NCI-H446 treated with DMSO at 0.1 percent for 48 hours (cell line): Measurements from ENCODE around the gene PSMA6.
"Not testable (repeated sequence)": the region's sequence is repeated elsewhere in the genome, so short reads cannot be mapped to it uniquely, and the experiment has no call there.

Source experiments
- DNase-seq: peaks from one replicate; lab custom pipeline; 2025; lab: John Stamatoyannopoulos, UW

Gene PSMA6

DNA sequence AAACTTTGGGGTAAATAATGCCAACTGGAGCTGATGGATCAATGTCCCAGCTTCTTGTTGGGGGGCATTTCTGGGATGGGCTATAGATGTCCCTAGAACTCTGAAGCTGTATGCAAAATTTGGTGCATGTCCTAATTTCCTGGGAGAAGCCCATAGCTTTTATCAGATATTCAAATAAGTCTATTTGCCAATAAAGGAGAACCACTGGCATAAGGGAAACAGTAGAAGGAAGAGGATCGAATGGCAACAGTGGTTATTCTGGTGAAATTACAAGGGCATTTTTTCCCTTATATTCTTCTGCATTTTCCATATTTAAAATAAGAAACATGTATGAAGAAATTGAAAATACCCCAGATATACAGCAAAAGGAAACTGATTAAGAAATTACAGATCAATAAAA is 34.2 kb downstream of the PSMA6 start:
- no peak for DNase-seq

GRCh38 chr14:35331605-35332516 is 39.7 kb downstream of the PSMA6 start:
- no peak for DNase-seq

GRCh38 chr14:35332517-35333263 is 40.5 kb downstream of the PSMA6 start:
- DNase-seq: no peak

DNA sequence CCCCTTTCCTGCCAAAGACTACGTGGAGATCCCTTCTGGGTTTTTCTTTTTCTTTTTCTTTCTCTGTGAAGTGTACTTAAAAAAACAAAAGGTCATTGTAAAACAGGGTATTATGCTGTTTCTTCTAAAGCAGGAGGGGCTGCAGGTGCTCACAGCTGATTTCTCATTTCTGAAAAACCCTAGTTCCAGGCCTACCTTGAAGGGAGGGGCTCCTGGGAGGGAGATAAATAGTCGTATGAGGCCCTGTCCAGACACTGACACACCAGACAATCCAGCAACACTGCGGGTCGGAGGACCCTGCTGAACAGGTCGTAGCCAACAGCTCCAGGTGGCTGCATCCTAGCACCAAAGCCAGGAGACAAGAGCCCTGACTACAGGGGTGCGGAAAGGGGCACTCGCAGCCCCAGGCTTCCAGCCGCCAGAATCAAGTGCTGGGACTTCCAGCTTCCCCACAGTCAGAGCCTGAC is 41.1 kb downstream of the PSMA6 start:
- DNase-seq: no peak

DNA sequence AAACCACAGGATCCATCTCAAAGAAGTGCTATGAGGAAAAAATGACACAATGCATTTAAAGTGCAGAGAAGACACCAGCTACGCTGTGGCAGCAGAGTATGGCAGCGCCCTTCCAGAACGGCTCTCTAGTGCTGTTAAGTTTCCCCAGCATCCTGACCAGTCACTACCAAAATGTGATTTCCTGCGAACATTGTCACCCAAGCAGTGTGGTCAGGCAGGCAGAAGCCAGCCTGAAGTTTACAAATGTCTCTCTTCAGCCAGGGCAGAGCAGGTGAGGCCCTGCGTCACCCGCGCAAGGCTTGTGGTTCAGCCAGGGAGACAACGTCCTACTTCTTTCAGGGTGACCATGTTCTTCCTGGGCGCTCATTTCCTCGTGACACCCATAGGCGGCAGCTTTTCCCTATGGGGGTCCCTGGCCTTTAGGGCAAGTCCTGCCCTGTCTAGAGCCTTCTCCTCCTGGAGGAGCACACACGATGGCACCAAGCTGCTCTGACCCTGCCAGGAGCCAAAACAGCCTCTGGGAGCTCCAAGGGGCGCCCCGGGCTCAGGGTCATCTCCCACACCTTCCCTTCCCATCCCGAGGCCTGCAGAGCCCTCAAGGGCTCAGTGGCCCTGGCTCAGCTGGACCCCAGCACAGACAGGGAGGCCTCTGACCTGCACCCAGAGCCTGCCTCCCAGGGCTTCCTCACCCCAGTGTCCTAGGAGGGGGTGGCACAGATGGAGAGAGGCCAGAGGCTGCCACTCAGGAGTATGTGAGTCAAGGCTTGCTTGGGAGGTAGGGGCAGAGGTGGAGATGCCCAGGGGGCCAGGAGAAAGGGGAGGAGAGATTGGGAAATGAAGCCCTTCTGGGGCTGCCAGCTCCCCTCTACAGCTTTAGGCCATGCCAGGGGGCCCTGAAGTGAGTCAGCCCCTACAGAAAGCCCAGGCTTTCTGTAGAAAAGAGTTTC is 41.9 kb downstream of the PSMA6 start:
- no peak for DNase-seq

DNA sequence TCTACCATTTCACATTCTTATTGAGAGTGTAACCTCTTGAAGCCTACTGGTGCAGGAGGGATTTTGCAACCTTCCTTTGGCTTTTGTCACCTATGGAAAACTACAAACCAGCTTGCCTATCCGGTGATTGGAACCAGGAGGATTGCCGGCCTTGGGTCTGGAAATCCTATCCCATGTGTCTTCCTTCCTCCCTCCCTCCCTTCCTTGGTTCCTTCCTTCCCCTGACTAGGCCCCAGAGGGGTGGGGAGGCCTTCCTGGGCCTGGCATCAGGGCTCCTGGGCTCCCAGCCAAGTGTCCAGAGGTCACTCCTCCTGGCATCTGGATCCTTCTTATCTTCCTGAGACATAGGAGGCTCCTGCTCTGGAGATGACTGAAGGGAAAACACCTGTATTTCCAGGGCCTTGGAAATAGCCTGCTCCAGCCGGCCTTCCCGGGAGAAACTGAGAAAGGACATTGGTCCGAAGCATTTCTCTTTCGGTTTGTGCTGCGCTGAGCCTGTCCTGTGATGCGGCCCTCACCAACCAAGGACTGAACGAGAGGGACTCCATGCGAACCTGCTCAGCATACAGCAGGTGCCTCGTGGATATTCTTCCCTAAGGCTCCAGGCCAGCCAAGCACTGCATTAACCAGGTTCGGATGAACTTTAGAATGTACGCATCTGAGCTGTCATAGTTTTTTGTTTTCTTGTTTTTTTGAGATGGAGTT is 43.4 kb downstream of the PSMA6 start:
- no peak for DNase-seq

- DNase-seq: not testable (repeated sequence)
Measured at GRCh38 chr14:35336171-35336493, 44.0 kb downstream of the PSMA6 start.

DNA sequence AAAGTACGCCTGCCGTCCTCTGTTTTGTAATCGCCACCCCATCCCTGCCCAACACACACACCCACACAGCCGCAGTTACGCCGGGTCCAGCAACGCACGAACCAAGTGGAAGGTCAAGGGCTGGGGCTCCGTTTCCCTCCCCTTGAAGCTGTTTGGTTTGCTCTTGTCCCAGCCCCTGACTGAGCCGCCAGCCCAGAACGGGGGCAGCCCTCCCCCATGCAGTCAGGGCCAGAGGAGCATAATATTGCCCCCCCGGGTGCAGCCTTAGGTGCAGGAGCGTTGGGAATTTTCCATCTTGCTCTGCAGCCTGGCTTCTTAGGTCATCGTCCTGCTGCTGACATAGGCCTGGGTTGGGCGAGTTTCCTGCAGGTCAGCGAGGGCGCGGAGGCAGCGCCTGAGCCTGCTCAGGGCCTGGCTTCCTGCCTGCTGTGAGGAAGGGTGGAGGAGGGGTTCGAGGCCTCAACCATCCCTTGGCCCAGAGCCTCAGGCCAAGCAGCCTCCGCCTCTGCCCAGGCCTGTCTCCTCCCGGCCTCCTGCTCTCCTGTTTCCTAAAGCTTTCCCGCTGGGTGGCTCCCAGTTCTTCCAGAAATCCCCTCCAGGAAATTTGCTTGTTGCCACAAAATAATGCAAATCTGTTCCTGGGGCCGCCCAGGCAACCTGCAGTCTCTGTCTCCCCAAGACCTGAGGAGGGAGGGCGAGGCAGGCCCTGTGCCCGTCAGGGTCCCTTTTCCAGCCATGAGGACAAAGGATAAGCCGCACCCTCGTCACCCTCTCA is 44.5 kb downstream of the PSMA6 start:
- peak; percentile 27 for DNase-seq

GRCh38 chr14:35337269-35338255 is 45.4 kb downstream of the PSMA6 start:
- DNase-seq: no peak

GRCh38 chr14:35338731-35339405 is 46.7 kb downstream of the PSMA6 start:
- no peak for DNase-seq

- no peak for DNase-seq
Measured at GRCh38 chr14:35339761-35340406, 47.7 kb downstream of the PSMA6 start.

- DNase-seq: no peak
Measured at GRCh38 chr14:35340616-35341453, 48.7 kb downstream of the PSMA6 start.

DNA sequence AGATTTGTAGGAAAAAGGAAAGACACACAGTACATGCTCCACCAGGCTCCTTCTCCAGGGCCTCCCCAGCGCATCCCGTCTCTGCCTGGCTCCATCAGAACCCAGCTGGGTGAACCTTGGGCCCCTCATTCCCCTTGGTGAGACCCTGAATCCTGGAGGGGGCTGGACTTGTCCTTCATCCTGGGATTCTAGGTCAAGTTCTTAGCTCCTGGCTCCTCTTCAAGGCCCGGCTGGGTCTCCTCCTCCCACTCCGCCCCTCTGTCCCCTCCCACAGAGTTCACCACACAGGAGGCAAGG is 49.2 kb downstream of the PSMA6 start:
- DNase-seq: no peak

DNA sequence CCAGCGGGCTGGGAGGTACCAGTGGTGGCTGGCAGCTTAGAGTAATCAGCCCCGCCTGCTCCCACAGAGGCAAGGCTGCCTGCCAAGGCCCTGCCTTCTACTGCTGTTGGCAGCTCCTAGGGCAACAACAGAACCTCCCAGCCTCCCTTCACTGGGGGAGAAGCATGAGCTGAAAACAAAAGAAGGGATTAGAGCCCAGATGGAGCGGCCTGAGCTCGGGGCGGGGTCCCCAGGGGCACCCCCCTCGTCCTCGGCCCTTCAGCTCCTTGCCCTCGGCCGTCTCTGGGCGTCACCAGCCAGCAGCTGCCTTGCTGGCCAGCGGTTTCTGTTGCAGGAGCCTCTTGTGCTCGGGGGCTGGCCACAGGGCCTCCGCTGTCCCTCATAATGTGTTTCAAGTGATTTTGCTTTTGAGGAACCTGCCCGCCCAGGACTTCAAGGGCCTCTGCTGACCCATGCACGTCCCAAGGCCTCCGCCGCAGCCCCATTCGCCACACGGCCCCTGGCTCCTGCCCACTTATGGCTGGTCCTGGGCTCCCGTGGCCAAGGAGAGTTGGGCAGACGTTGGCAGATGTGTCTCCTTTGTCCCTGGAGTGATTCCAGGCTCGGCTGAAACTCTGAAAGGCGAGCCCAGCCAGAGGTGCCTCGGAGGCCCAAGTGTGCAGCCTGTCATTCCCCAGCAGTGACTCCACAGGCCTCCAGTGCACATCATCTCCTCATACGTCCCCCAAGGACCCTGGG is 49.7 kb downstream of the PSMA6 start:
- DNase-seq: peak; percentile 98

DNA sequence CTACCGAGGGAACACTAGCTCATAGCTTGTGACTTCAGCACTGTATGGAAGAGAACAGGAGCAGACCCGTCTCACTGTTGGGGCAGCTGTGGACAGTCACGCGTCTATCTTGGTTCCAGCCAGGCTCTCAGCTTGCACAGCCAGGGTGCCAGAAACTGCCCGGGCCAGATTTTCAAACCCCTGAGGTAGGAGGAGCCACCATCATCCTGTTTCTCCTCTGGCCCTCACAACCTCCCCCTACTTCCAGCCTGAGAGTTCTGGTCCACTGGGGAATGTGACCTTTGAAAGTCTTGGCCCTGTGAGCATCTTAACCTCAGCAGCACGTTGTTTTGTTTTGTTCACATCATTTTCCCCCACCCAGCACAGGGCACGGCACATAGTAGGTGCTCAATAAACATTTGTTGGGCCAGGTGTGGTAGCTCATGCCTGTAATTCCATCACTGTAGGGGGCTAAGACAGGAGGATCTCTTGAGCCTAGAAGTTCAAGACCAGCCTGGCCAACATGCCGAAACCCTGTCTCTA is 50.4 kb downstream of the PSMA6 start:
- no peak for DNase-seq

GRCh38 chr14:35343702-35344101 is 51.5 kb downstream of the PSMA6 start:
- no peak for DNase-seq
